Activated CD4-positive, alpha-beta T cell treated with anti-CD3 and anti-CD28 coated beads, Interleukin-2, Interleukin-6, amounts not matched to agents 100 ng/mL and 50 ng/mL, durations not matched to agents 16 hours and 8 hours (primary cell): ENCODE results near the gene CYP8B1.
"Not testable (repeated sequence)": the region's sequence is repeated elsewhere in the genome, so short reads cannot be mapped to it uniquely, and the experiment has no call there.

Experiments used
- DNase-seq: peaks from one replicate; pipeline ENCODE4 v3.0.0-alpha.2; 2020

The CYP8B1 gene

GRCh38 chr3:42883251-42883930, 7.7 kb upstream of the CYP8B1 start:
- not testable (repeated sequence) for DNase-seq

DNA sequence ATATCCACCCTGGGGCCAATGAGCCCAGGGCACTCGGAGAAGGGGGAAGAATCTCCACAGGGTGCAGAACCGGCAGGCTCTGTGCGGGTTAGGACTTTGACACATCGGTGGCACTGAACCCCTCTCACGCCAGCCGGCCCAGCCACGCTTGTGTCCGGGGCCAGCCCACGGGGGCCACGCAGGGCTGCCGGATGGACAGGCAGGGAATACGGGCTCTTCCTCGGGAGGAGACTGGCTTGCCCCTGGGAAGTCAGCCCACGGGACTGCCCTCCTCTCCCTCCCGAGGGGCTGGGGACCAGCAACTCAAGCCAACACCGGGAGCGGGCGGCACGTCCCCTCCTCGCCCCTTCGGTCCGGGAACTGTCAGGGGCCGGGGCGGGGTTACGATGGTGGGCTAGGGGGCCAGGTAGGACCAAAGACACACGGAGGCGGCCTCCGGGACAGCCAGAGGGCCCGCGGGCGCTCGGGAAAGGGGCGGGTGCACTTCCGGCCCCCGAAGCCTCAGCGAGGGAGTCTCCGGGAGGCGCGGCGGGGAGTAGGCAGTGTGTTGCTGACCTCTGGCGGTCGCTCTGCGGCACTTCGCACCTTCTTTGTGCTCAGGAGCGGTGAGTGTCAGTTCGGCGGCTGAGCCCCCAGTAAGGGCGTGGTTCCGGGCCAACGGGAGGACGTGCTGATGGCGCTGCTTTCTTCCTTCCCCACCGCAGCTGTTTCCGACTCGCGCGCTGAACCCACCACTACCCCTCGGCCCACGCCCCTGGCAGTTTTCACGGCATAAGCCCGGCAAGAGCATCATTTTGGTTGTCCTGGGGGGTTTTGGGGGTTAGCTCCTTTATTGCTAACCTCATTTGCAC, 5.1 kb upstream of the CYP8B1 start:
- peak; percentile 93 for DNase-seq

DNA sequence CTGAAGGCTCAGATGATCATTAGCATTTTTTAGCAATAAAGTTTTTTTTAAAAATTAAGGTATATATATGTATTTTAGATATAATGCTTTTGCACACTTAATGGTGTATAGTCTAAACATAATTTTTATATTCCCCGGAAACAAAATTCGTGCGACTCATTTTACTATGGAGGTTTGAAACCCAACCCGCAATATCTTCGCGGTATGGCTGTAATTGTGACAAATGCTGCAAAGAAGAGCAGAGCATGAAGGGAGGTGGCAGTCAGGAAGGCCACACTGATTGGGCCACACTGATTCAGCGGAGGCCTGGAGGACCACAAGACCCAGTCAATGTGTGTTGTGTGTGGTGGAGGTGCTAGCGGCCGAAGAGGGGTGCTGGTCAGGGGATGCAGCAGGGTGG, 4.5 kb upstream of the CYP8B1 start:
- no peak for DNase-seq

DNA sequence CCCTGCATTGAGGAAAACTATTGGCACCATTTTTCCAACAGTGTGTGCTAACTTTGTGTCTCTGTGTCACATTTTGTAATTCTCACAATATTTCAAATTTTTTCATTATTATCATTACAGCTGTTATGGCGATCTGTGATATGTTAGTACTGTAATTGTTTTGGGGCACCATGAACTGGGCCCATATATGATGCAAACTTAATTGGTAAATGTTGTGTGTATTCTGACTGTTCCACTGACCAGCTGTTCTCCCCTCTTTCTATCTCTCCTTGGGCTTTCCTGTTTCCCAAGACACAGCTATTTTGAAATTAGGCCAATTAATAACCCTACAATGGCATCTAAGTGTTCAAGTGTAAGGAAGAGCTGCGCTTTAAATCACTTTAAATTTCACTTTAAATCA, 2.2 kb upstream of the CYP8B1 start:
- no peak for DNase-seq

- DNase-seq: no peak
Observed at GRCh38 chr3:42876940-42877720, 1.5 kb upstream of the CYP8B1 start.

DNA sequence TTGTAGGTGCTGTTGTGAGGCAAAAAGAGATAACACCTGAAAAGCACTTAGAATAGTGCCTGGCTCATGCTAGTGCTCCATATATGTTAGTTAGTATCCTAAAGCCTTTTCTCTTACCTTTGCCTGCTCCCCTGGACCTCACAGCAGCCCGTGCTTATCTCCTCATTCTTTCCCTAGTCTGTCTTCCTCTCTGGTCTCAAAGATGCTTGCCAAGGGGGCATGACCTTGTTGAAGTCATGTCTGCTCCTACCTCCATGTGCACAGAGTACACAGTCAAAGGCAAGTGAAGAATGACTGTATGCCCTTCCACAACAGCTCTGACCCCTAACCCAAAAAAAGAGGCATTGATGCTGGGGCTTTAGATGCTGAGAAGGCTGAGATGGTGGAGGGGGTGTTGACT, 722 bp upstream of the CYP8B1 start:
- DNase-seq: no peak

GRCh38 chr3:42874749-42875148, 930 bp downstream of the CYP8B1 start:
- DNase-seq: no peak

DNA sequence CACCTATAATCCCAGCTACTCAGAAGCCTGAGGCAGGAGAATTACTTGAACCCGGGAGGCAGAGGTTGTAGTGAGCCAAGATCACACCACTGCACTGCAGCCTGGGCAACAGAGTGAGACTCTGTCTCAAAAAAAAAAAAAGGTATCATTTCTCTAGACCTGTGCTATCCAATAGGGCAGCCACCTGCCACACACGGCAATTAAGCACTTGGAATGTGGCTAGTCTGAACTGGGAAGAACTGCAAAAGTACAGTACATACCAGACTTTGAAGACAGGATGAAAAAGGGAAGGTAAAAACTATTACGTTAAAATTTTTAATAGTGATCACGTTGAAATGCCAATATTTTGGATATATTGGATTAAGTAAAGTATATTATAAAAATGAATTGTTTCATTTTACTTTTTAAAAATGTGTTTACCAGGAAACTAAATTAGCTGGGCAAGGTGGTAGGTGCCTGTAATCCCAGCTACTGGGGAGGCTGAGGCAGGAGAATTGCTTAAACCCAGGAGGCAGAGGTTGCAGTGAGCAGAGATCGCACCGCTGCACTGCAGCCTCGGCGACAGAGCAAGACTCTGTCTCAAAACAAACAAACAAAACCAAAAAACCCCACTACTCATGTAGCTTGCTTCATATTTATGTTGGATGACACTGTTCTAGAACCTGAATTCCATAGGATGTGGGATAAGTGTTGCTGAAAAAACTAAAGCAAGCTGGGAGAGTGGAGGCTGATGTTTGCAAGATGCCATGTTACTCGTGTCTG, 2.3 kb downstream of the CYP8B1 start:
- no peak for DNase-seq

GRCh38 chr3:42872718-42873117, 3.0 kb downstream of the CYP8B1 start:
- DNase-seq: no peak

GRCh38 chr3:42871592-42872196, 4.0 kb downstream of the CYP8B1 start:
- DNase-seq: no peak

DNA sequence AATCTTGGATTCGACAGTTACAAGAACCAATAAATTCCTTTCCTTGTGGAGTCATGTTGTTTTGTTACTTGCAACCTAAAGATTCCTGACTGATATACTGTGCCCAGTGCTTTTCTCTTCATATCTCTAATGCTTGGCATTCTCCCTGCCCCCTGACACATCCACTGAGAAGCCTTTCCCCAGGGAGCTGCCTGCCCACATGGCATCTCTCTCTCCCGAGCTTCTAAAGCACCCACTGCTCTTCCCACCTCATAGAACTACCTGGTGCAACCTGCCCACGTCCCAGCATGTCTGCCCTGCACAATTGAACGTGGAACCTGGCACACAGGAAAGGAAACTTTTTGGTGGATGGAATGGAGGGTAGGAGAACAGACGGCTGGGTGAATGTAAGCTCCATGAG, 6.8 kb downstream of the CYP8B1 start:
- DNase-seq: no peak

DNA sequence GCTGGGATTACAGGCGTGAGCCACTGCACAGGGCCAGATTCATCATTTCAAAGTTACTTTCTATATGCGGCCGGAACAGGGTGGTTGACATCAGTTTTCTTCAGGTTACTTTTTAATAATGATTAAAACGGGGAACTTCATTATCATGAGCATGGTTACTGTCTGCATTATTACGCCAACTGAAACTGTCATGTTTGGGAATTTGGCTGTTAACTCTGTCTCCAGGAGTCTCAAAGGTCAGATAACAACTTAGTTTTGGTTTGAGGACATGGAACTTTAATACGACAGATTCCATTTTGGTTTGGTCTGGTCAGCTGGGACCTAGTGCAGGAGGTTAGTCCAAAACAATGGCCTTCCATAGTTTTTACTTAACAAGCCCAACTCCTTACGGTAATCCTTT, 8.5 kb downstream of the CYP8B1 start:
- no peak for DNase-seq

- DNase-seq: no peak
Observed at GRCh38 chr3:42865256-42865655, 10.4 kb downstream of the CYP8B1 start.

DNA sequence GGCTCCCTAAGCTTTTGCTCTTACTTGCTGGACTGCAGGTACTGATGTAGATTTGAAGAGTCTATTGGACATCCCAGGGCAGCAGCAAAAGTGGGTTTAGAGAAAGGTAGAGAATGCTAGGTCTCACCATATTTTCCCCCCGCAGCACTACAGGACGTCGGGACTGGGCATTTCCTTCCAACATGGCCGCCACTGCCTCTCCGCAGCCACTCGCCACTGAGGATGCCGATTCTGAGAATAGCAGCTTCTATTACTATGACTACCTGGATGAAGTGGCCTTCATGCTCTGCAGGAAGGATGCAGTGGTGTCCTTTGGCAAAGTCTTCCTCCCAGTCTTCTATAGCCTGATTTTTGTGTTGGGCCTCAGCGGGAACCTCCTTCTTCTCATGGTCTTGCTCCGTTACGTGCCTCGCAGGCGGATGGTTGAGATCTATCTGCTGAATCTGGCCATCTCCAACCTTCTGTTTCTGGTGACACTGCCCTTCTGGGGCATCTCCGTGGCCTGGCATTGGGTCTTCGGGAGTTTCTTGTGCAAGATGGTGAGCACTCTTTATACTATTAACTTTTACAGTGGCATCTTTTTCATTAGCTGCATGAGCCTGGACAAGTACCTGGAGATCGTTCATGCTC, 11.2 kb downstream of the CYP8B1 start:
- DNase-seq: no peak

DNA sequence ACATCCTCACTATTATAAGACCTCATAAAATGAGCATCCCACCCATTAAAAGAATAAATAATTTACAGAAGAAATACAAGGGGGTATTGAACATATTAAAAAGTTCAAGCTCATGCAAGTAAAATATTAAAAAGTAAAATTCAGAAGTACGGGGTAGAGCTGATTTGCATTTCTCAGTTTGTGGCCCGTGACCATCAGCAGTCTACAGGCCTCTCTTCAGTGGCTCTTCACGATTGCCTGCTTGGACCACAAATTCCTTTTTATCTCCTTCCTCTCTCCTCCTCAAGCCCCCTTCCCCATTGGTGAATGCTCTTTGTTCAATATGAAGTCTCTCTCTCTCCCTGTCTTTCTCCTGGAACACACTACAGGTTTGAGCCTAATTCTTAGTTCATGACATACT, 19.1 kb downstream of the CYP8B1 start:
- DNase-seq: no peak

GRCh38 chr3:42855547-42856380, 19.9 kb downstream of the CYP8B1 start:
- DNase-seq: no peak

- DNase-seq: no peak
Observed at GRCh38 chr3:42855219-42855546, 20.5 kb downstream of the CYP8B1 start.

DNA sequence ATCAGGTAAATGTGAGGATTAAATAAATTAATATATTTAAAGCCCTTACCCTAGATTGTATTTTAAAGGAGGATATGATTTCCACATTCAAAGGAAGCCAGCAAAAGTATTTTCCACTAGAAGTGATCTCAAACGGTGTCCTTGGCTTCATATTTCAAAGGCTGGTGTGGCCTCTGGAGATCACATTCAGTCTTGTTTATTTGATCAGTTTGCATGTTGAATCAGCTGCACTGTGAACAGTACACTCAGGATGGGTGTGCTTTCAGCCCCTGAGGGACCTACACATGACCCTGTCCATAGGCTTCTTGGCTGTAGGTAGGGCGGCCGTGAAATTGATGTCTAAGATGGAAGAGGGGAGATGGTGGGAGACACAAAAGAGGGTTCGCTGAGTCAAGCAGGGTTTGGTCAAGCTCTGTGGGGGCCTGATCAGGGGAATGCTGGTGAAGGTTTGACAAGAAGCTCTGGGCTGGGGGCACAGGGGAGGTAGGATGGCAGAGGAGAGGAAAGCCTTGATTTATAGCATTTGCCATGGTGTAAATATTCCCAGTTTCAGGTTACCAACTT, 21.9 kb downstream of the CYP8B1 start:
- no peak for DNase-seq

DNA sequence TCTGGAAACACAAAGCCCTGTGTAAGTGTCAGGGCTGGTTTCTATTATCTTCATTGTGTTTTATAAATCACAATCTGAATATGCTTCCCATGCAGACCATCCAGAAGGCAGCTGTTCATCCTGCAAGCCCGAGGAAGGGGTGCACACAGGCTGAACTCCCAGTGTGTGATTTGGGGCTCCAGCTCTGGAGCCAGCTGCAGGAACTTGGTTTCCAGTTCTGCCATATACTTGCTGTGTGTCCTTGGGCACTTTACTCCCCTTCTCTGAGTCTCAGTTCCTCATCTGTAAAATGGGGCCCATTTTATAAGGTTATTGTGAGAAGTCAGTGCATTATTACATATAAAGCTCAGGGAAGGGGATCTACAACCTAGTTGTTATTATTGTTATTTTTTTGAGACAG, 22.6 kb downstream of the CYP8B1 start:
- no peak for DNase-seq

GRCh38 chr3:42852441-42852840, 23.2 kb downstream of the CYP8B1 start:
- DNase-seq: no peak
